ENCODE results near the gene GSTO1. TPM values are rescaled to one million over a fixed set of nuclear protein-coding genes. Genes with fewer than 3 reads are reported as not detected.

The GSTO1 gene
- total RNA-seq, 1 experiment from 2014 or later, result 134 TPM

GRCh38 chr10:104251443-104251842 lies 3.2 kb upstream of the GSTO1 start:
- in situ Hi-C loops (cut with HindIII; ENCODE audit: low pct_unique_long_range_greater_than_20kb, low sequenced_read_pairs) (no loop called here), intact Hi-C loops (cut with micrococcal nuclease; ENCODE audit: unreplicated experiment) (no loop called here)
- H3K27ac ChIP-seq (ENCODE audit: low read length), result no peak overlapping the region
- peaks cover 6% of the 10 kb centered on the region; the same call in 1 of the 2 replicates for H3K36me3 ChIP-seq (ENCODE audit: control insufficient read depth, insufficient read depth, low read length)
- BruUV-seq (replicated peaks), result no TSS peak
- CTCF ChIA-PET, result no interaction called here
- TF ChIP-seq, protein P1, sequence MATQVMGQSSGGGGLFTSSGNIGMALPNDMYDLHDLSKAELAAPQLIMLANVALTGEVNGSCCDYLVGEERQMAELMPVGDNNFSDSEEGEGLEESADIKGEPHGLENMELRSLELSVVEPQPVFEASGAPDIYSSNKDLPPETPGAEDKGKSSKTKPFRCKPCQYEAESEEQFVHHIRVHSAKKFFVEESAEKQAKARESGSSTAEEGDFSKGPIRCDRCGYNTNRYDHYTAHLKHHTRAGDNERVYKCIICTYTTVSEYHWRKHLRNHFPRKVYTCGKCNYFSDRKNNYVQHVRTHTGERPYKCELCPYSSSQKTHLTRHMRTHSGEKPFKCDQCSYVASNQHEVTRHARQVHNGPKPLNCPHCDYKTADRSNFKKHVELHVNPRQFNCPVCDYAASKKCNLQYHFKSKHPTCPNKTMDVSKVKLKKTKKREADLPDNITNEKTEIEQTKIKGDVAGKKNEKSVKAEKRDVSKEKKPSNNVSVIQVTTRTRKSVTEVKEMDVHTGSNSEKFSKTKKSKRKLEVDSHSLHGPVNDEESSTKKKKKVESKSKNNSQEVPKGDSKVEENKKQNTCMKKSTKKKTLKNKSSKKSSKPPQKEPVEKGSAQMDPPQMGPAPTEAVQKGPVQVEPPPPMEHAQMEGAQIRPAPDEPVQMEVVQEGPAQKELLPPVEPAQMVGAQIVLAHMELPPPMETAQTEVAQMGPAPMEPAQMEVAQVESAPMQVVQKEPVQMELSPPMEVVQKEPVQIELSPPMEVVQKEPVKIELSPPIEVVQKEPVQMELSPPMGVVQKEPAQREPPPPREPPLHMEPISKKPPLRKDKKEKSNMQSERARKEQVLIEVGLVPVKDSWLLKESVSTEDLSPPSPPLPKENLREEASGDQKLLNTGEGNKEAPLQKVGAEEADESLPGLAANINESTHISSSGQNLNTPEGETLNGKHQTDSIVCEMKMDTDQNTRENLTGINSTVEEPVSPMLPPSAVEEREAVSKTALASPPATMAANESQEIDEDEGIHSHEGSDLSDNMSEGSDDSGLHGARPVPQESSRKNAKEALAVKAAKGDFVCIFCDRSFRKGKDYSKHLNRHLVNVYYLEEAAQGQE (IDR thresholded peaks at IDR 0.05; ENCODE audit: insufficient read depth in 1 of 2, low read depth in 2 of 2, low read length in 1 of 2), result no peak
- no peak for TF ChIP-seq SIN3A (IDR thresholded peaks at IDR 0.05; ENCODE audit: borderline replicate concordance, insufficient read depth, low read depth, low read length)
- ATAC-seq (no peak), DNase-seq (ENCODE audit: low read depth, low spot score) (no peak)
- H3K4me1 ChIP-seq (ENCODE audit: control insufficient read depth, insufficient read depth, low read length), result peaks cover 17% of the 10 kb centered on the region
- POLR2A ChIA-PET, result no interaction called here
- no peak overlapping the region for H3K4me3 ChIP-seq (ENCODE audit: low read depth in 2 of 2, low read length in 2 of 2)
- no peaks in the 10 kb centered on the region for H3K9me3 ChIP-seq (ENCODE audit: control insufficient read depth, insufficient read depth, low read depth, low read length)
- no peaks in the 10 kb centered on the region for H3K27me3 ChIP-seq (ENCODE audit: control insufficient read depth, insufficient read depth, low read length)

DNA sequence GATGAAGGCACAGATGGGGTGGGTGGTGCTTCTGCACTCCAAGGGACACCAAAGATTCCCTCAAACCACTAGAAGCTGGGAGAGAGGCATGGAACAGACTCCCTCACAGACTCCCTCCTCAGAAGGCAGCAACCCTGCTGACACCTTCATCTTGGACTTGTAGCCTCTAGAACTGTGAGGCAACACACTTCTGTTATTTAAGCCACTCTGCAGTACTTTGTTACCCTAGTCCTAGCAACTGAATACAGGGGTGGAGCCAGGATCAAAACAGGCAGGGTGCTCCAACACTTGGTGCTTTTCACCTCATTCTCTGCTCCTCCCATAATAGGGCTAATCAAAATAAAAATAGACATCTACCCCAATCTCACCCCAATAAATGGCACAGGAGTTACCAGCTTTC lies 2.3 kb upstream of the GSTO1 start:
- BruUV-seq (replicated peaks), result no TSS peak
- no peak for ATAC-seq

More for the DNA sequence above, 2.3 kb upstream of the GSTO1 start:
- no peaks in the 10 kb centered on the region for H3K9me3 ChIP-seq (ENCODE audit: control insufficient read depth, insufficient read depth, low read depth, low read length)
- no peak overlapping the region for H3K4me3 ChIP-seq (ENCODE audit: low read depth in 2 of 2, low read length in 2 of 2)
- peaks cover 21% of the 10 kb centered on the region for H3K4me1 ChIP-seq (ENCODE audit: control insufficient read depth, insufficient read depth, low read length)
- in situ Hi-C loops (cut with HindIII; ENCODE audit: low pct_unique_long_range_greater_than_20kb, low sequenced_read_pairs), result no loop called here
- H3K27ac ChIP-seq (ENCODE audit: low read length), result no peak overlapping the region
- peaks cover 6% of the 10 kb centered on the region; the same call in 1 of the 2 replicates for H3K36me3 ChIP-seq (ENCODE audit: control insufficient read depth, insufficient read depth, low read length)
- TF ChIP-seq, protein P1 (IDR thresholded peaks at IDR 0.05; ENCODE audit: insufficient read depth in 1 of 2, low read depth in 2 of 2, low read length in 1 of 2), result no peak
- TF ChIP-seq, protein P2, sequence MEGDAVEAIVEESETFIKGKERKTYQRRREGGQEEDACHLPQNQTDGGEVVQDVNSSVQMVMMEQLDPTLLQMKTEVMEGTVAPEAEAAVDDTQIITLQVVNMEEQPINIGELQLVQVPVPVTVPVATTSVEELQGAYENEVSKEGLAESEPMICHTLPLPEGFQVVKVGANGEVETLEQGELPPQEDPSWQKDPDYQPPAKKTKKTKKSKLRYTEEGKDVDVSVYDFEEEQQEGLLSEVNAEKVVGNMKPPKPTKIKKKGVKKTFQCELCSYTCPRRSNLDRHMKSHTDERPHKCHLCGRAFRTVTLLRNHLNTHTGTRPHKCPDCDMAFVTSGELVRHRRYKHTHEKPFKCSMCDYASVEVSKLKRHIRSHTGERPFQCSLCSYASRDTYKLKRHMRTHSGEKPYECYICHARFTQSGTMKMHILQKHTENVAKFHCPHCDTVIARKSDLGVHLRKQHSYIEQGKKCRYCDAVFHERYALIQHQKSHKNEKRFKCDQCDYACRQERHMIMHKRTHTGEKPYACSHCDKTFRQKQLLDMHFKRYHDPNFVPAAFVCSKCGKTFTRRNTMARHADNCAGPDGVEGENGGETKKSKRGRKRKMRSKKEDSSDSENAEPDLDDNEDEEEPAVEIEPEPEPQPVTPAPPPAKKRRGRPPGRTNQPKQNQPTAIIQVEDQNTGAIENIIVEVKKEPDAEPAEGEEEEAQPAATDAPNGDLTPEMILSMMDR (IDR thresholded peaks at IDR 0.05), result no peak
- TF ChIP-seq SIN3A (IDR thresholded peaks at IDR 0.05; ENCODE audit: borderline replicate concordance, insufficient read depth, low read depth, low read length), result no peak
- no peak for TF ChIP-seq POLR2AphosphoS5 (IDR thresholded peaks at IDR 0.05; ENCODE audit: low read depth, low read length)
- TF ChIP-seq TCF7L2 (IDR thresholded peaks at IDR 0.05; ENCODE audit: low read depth, low read length), result no peak
- POLR2A ChIA-PET, result no interaction called here
- H3K27me3 ChIP-seq (ENCODE audit: control insufficient read depth, insufficient read depth, low read length), result no peaks in the 10 kb centered on the region
- intact Hi-C loops (cut with micrococcal nuclease; ENCODE audit: unreplicated experiment), result no loop called here
- CTCF ChIA-PET, result no interaction called here
- no peak for DNase-seq (ENCODE audit: low read depth, low spot score)

Data from Panc1 (cell line).